Adrenal gland (tissue), 12 donors: ENCODE data around the gene PODXL. TPM values are rescaled to one million over a fixed set of nuclear protein-coding genes. Genes with fewer than 3 reads are reported as not detected.
A peak's percentile ranks its signal among the peaks of the same experiment; 100 is the strongest.

Experiments used
- DNase-seq, 7 donors: peaks; one replicate each; pipeline ENCODE4 v3.0.0-alpha.2; 2019 to 2020
- H3K27ac ChIP-seq, 5 donors: fragments of 200-600 bp; sonication (generic) in 4 of 5; 1 replicate in 3 of 5; 2 replicates in 2 of 5; pipeline versions ENCODE4 v1.5.1 to v1.8.0; 2016 to 2020; ENCODE audit warnings: mild to moderate bottlenecking in 1 of 5
- H3K27me3 ChIP-seq: fragments of 200-600 bp; 2 replicates; pipeline ENCODE4 v1.8.0; 2021
- H3K36me3 ChIP-seq, 2 donors: fragments of 200-600 bp; replicated peaks in 1 of 2; 1 replicate in 1 of 2; 2 replicates in 1 of 2; pipeline versions ENCODE4 v1.5.1 to v1.8.0; 2018 to 2022
- H3K4me1 ChIP-seq, 2 donors: fragments of 200-600 bp; replicated peaks in 1 of 2; 1 replicate in 1 of 2; 2 replicates in 1 of 2; pipeline versions ENCODE4 v1.5.1 to v1.8.0; 2018 to 2021
- H3K4me3 ChIP-seq, 4 donors: fragments of 200-600 bp; sonication (generic) in 3 of 4; one replicate each; pipeline ENCODE4 v1.5.1; 2016 to 2018
- H3K9me3 ChIP-seq, 3 donors: fragments of 200-600 bp; sonication (generic) in 1 of 3; replicated peaks in 1 of 3; 1 replicate in 2 of 3; 2 replicates in 1 of 3; pipeline versions ENCODE4 v1.5.1 to v1.8.0; 2016 to 2021
- CTCF ChIP-seq, 6 experiments: fragments of 450-650 bp in 4 of 6; fragments of 200-600 bp in 2 of 6; sonication (generic) in 1 of 6; IDR thresholded peaks; 1 replicate in 5 of 6; 2 replicates in 1 of 6; pipeline versions ENCODE4 v1.5.1 to v1.8.0; 2016 to 2021; ENCODE audit warnings: antibody characterized with exemption in 6 of 6, mild to moderate bottlenecking in 2 of 6, moderate library complexity in 1 of 6
- POLR2A ChIP-seq, 2 donors: fragments of 450-650 bp; IDR thresholded peaks; one replicate each; pipeline ENCODE4 v1.6.1; 2017; ENCODE audit warnings: antibody characterized with exemption in 2 of 2, mild to moderate bottlenecking in 2 of 2, moderate library complexity in 1 of 2
- WGBS, 4 donors: extraction: QIAGEN DNeasy Blood & Tissue Kit in 2 of 4; methylation state at CpG; one replicate each; pipeline versions ENCODE4 v1.1.5 to v1.1.7; 2013 to 2017; 5-methylcytosine and 5-hydroxymethylcytosine counted together
- intact Hi-C, 2 donors: fragments of 100-400 bp; cut with DNase I; formaldehyde crosslinking; loops; one replicate each; pipeline versions ENCODE4 v1.14.1 to v1.15.0; 2022 to 2023
- polyA plus RNA-seq, 3 donors: library from polyadenylated mRNA; stranded (reverse); fragments of 200-250 nt in 2 of 3; fragments of 350-450 nt in 1 of 3; fragmentation: Illumina TruSeq in 1 of 3; extraction: RNeasy Lipid Tissue Mini Kit (QIAGEN cat#74804) in 1 of 3; gene quantifications; one replicate each; pipeline ENCODE4 v1.2.3, GENCODE V29; 2013 to 2014
- total RNA-seq, 9 donors: library from RNA; depleted of rRNA in 4 of 9; stranded (reverse); fragments of >200 nt in 4 of 9; fragments of 120-200 nt in 1 of 9; fragmentation: NEBNext Ultra II Directional in 1 of 9; extraction: Animal tissue kit (Norgen Biotek cat#: 25700) in 1 of 9; gene quantifications; one replicate each; pipeline versions ENCODE4 v1.1.0 to v1.2.4, GENCODE V29; 2013 to 2023
- donor health status: healthy with polysubstance abuse.
- donor health status: Bipolar disorder and iron deficiency.
- donor health status: DM: yes; HTN: yes; CAD: no.
- donor health status: DM: no; HTN: no; CAD: no.
- donor health status: DM: no; HTN: no; CAD: no.
- donor health status: DM: yes; HTN: yes; CAD: no.

The PODXL gene
- total and polyA plus RNA-seq, 12 donors, result 7.0 to 99.6 (median 35.6) TPM

DNA sequence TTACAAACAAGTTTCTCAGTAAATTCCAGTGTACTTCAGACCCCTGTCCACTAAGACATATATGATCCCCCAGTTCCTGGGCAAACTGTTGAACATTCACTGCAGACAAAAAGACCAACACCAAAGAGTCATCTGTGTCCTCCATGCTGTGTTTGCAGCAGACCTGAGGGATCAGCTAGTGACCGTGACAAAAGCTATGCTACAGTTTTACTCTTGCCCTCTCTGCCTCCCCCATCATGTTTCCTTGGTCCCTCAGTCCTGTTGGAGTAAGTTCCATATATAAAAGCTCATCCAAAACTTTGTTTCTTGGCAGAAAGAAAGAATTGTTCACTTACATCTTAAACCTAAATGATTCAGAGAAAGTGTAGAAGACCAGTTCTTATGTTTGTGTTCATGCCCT is 56.1 kb downstream of the PODXL start:
- DNase-seq, result no peak
- peaks cover 15 to 17% of the 10 kb centered on the region in 2 donors for H3K4me1 ChIP-seq
- no peaks in the 10 kb centered on the region for H3K9me3 ChIP-seq
- WGBS, 4 donors, result 92 to 96% (median 93%) methylated on average over 1 of the region's 1 CpG
- TF ChIP-seq CTCF (IDR thresholded peaks at IDR 0.05), result no peak
- no peak for TF ChIP-seq POLR2A (IDR thresholded peaks at IDR 0.05)
- no peak overlapping the region for H3K4me3 ChIP-seq
- intact Hi-C loops, result no loop called here
- H3K27me3 ChIP-seq, result no peaks in the 10 kb centered on the region
- H3K36me3 ChIP-seq, result no peaks in the 10 kb centered on the region
- no peak overlapping the region for H3K27ac ChIP-seq

DNA sequence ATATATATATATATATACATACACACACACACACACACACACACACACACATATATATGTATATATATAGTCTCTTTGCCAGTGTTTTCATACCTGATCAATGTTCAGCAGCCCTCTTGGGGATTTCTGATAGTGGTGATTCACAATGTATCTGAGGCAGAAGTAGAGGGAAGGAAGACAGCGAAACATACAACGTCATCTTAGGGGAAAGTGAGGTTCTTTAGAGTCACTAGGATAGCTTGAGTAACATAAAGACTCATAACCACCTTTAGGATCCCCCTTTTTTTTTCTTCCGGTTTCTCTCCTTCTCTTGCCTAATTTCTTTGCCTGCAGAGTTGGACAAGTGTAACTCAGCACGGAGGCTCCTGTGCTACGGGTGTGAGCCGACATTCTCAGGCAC is 56.6 kb downstream of the PODXL start:
- no peak for TF ChIP-seq POLR2A (IDR thresholded peaks at IDR 0.05)
- TF ChIP-seq CTCF (IDR thresholded peaks at IDR 0.05), result no peak
- no peaks in the 10 kb centered on the region for H3K36me3 ChIP-seq
- no peak overlapping the region for H3K27ac ChIP-seq
- no peaks in the 10 kb centered on the region for H3K27me3 ChIP-seq
- 95 to 99% (median 96%) methylated on average over 6 of the region's 6 CpGs for WGBS, 4 donors
- DNase-seq, result no peak
- no peaks in the 10 kb centered on the region for H3K9me3 ChIP-seq
- intact Hi-C loops, result no loop called here
- H3K4me1 ChIP-seq, result peaks cover 15 to 17% of the 10 kb centered on the region in 2 donors
- H3K4me3 ChIP-seq, result no peak overlapping the region

DNA sequence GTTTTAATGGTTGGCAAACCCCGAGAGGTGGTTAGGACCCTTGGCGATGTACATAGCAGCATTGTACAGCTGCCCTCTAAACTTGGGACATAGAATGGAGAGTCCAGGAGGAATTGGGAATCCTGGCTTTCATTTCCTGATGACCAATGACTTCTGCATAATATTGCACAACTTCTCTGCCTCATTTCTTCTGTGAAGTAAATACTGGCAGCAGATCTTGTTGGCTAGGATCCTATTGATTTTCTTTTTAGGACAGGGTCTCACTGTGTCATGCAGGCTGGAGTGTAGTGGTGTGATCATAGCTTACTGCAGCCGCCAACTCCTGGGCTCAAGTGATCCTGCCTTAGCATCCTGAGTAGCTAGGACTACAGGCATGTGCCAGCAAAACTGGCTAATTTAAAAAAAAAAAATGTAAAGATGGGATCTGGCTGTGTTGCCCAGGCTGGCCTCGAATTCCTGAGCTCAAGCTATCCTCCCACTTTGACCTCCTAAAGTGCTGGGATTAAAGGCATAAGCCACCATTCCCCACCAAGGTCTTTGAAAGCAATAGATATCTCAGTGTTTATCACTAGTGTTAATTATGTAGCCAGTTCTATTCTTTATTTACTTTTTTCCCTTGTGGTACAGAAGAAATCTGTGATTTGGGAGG is 58.1 kb downstream of the PODXL start:
- Histone ChIP-seq H3K4me1 (peaks cover 10% of the 10 kb centered on the region in 2 donors), H3K4me3 (no peak overlapping the region), H3K27me3 (no peaks in the 10 kb centered on the region), H3K27ac (peak overlapping the region in 1 of 5 donors; percentile 56), H3K9me3 (no peaks in the 10 kb centered on the region), H3K36me3 (no peaks in the 10 kb centered on the region)
- DNase-seq, result no peak
- intact Hi-C loops, result no loop called here
- TF ChIP-seq CTCF (IDR thresholded peaks at IDR 0.05) (no peak), POLR2A (IDR thresholded peaks at IDR 0.05) (no peak)
- WGBS, 4 donors, result 83 to 95% (median 88%) methylated on average over 4 of the region's 4 CpGs

DNA sequence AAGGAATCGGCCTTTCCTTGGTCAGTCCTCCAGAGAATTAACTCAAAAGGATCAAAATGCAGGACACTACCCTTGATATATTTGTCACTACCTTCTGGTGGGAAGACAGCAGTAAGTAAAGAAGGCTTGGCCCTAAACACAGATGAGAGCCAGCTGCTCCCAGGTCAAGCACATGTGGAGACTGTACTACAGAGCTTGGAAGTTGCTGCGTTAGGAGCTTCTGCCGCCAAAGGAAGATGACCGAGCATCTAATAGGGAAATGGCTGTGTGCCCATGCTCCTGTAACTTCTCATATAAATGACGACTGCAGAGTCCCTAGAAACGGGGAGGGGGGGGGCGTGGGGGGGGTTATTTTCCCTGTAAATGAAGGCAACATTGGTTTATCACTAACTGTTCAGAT is 59.0 kb downstream of the PODXL start:
- Histone ChIP-seq H3K4me1 (peaks cover under 1 to 1% of the 10 kb centered on the region in 2 donors), H3K4me3 (no peak overlapping the region), H3K27ac (peak overlapping the region in 1 of 5 donors; percentile 56), H3K9me3 (no peaks in the 10 kb centered on the region), H3K27me3 (no peaks in the 10 kb centered on the region), H3K36me3 (no peaks in the 10 kb centered on the region)
- 57 to 72% (median 63%) methylated on average over 7 of the region's 7 CpGs for WGBS, 4 donors
- no peak for TF ChIP-seq POLR2A (IDR thresholded peaks at IDR 0.05)
- no peak for TF ChIP-seq CTCF (IDR thresholded peaks at IDR 0.05)
- DNase-seq, result no peak
- intact Hi-C loops, result no loop called here
